Stimulated activated CD8-positive, alpha-beta memory T cell treated with anti-CD3 and anti-CD28 coated beads, Interleukin-7, amount 100 ng/mL, for 4 hours (primary cell): ENCODE results near the gene SLC6A11.

ENCODE experiments used
- DNase-seq, 2 donors: peaks; one replicate each; pipeline ENCODE4 v3.0.0-alpha.2; 2020; ENCODE audit warnings: low read depth in 2 of 2

Gene SLC6A11

GRCh38 chr3:10929978-10930665 lies 114.1 kb downstream of the SLC6A11 start:
- DNase-seq, result no peak

GRCh38 chr3:10930666-10931040 lies 114.6 kb downstream of the SLC6A11 start:
- no peak for DNase-seq

GRCh38 chr3:10932596-10932995 lies 116.6 kb downstream of the SLC6A11 start:
- DNase-seq, result no peak

GRCh38 chr3:10933021-10933420 lies 117.0 kb downstream of the SLC6A11 start:
- DNase-seq, result no peak

- DNase-seq, result no peak
Observed at GRCh38 chr3:10933470-10933804, 117.4 kb downstream of the SLC6A11 start.

GRCh38 chr3:10933805-10934481 lies 117.9 kb downstream of the SLC6A11 start:
- no peak for DNase-seq

- no peak for DNase-seq
Observed at GRCh38 chr3:10935028-10935427, 119.0 kb downstream of the SLC6A11 start.

- no peak for DNase-seq
Observed at GRCh38 chr3:10935846-10936631, 120.0 kb downstream of the SLC6A11 start.

GRCh38 chr3:10936686-10937085 lies 120.7 kb downstream of the SLC6A11 start:
- no peak for DNase-seq

- DNase-seq, result no peak
Observed at GRCh38 chr3:10937141-10937825, 121.3 kb downstream of the SLC6A11 start.

- DNase-seq, result no peak
Observed at GRCh38 chr3:10939556-10939955, 123.5 kb downstream of the SLC6A11 start.

GRCh38 chr3:10940106-10940505 lies 124.1 kb downstream of the SLC6A11 start:
- DNase-seq, result no peak

GRCh38 chr3:10941972-10942371 lies 125.9 kb downstream of the SLC6A11 start:
- no peak for DNase-seq

- DNase-seq, result no peak
Observed at GRCh38 chr3:10942690-10943205, 126.7 kb downstream of the SLC6A11 start.

GRCh38 chr3:10944866-10945265 lies 128.8 kb downstream of the SLC6A11 start:
- DNase-seq, result no peak

- DNase-seq, result peak in 1 of 2 donors; percentile 11
Observed at GRCh38 chr3:10945683-10946287, 129.8 kb downstream of the SLC6A11 start.

GRCh38 chr3:10946526-10946925 lies 130.5 kb downstream of the SLC6A11 start:
- no peak for DNase-seq

- DNase-seq, result no peak
Observed at GRCh38 chr3:10948326-10948725, 132.3 kb downstream of the SLC6A11 start.

- no peak for DNase-seq
Observed at GRCh38 chr3:10949197-10949596, 133.2 kb downstream of the SLC6A11 start.

GRCh38 chr3:10950476-10951294 lies 134.7 kb downstream of the SLC6A11 start:
- DNase-seq, result no peak
